Stimulated activated CD8-positive, alpha-beta memory T cell treated with anti-CD3 and anti-CD28 coated beads, Interleukin-7, amount 100 ng/mL, for 48 hours (primary cell): ENCODE results near the gene PGBD4.
"Not testable (repeated sequence)": the region's sequence is repeated elsewhere in the genome, so short reads cannot be mapped to it uniquely, and the experiment has no call there.

Experiments
- DNase-seq, 2 donors: peaks; one replicate each; pipeline ENCODE4 v3.0.0-alpha.2; 2020; ENCODE audit warnings: low read depth in 1 of 2; ENCODE audit errors: extremely low read depth in 1 of 2

Gene PGBD4

GRCh38 chr15:34111488-34111887 is 9.6 kb downstream of the PGBD4 start:
- DNase-seq: no peak

- DNase-seq: no peak
These were observed 12.3 kb downstream of the PGBD4 start for GRCh38 chr15:34114215-34114614.

- DNase-seq: no peak
These were observed 12.9 kb downstream of the PGBD4 start for GRCh38 chr15:34114739-34115138.

GRCh38 chr15:34116620-34117019 is 14.7 kb downstream of the PGBD4 start:
- no peak for DNase-seq

GRCh38 chr15:34119291-34119690 is 17.4 kb downstream of the PGBD4 start:
- no peak for DNase-seq

- DNase-seq: not testable (repeated sequence)
These were observed 18.5 kb downstream of the PGBD4 start for GRCh38 chr15:34120420-34120819.

GRCh38 chr15:34121786-34122185 is 19.9 kb downstream of the PGBD4 start:
- not testable (repeated sequence) for DNase-seq

GRCh38 chr15:34122771-34123183 is 20.9 kb downstream of the PGBD4 start:
- DNase-seq: no peak

- no peak for DNase-seq
These were observed 22.8 kb downstream of the PGBD4 start for GRCh38 chr15:34124651-34125050.

- DNase-seq: no peak
These were observed 24.1 kb downstream of the PGBD4 start for GRCh38 chr15:34125945-34126344.

- DNase-seq: no peak
These were observed 24.6 kb downstream of the PGBD4 start for GRCh38 chr15:34126522-34126921.

GRCh38 chr15:34128898-34129297 is 27.0 kb downstream of the PGBD4 start:
- DNase-seq: no peak

- DNase-seq: no peak
These were observed 31.0 kb downstream of the PGBD4 start for GRCh38 chr15:34132881-34133280.

GRCh38 chr15:34133511-34133910 is 31.6 kb downstream of the PGBD4 start:
- no peak for DNase-seq

- DNase-seq: no peak
These were observed 45.7 kb downstream of the PGBD4 start for GRCh38 chr15:34147371-34148140.

GRCh38 chr15:34154725-34155204 is 52.9 kb downstream of the PGBD4 start:
- no peak for DNase-seq

GRCh38 chr15:34155859-34156258 is 54.0 kb downstream of the PGBD4 start:
- no peak for DNase-seq
